Right forelimb (tissue), 1 donor: ENCODE data around the gene ABCC9.
"Not testable (repeated sequence)": the region's sequence is repeated elsewhere in the genome, so short reads cannot be mapped to it uniquely, and the experiment has no call there.

Experiments
- DNase-seq: peaks from one replicate; pipeline ENCODE4 v3.0.0-alpha.2; 2018

ABCC9 gene

DNA sequence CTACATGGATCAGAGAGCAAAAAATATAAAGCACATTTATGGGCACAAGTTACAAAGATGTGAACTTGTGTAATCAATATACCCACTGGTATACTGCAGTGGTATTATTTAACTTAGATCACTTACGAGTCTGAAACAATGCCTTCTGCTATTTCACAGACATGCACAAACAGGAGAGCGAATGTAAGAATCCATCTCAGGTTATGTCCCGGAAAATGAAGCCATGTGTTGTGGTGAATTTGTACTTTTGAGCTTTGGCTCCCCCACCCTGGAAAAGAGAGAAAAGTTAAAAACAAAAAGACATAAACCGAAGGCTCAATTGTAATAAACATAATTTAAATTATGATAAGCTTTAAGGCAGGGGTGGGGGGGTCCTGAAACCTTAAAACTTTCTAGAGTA lies 7.6 kb downstream of the ABCC9 start:
- no peak for DNase-seq

DNA sequence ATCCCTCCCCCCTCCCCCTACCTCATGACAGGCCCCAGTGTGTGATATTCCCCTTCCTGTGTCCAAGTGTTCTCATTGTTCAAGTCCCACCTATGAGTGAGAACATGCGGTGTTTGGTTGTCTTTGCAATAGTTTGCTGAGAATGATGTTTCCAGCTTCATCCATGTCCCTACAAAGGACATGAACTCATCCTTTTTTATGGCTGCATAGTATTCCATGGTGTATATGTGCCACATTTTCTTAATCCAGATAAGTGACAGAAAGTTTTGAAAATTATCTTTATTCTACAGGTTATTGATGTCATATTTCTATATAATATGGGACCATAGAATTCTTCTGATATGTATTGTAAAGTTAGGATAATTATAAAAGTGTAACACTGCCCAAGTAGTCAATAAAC lies 11.3 kb downstream of the ABCC9 start:
- not testable (repeated sequence) for DNase-seq

DNA sequence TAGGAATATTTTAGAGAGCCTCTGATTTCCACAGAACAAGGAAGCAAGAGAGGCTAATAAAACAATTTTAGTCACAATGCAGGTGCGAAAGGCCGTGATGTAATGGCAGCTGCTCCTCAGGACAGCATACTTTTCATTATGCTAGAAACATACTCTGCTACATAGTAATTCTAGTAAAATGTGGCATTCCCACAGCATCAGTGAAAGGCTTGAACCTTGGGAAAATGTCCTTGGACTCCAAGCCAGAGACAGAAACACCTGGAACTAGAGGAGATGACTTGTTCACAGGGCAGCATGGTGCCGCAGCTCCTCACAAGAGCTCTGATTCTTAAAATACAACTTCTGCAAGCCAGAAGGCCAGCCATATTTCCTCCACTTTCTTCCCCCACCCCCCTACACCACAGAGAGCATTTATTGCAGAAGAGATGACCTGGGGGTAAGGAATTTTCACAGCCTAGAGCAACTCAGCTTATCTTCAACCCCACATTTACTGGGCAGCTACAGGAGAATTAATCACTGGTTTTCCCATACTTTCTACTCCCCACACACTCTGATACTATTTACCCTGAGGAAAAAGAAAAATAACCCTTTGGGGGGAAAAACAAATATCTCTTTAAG lies 15.8 kb downstream of the ABCC9 start:
- no peak for DNase-seq

GRCh38 chr12:21921436-21921835 lies 19.8 kb downstream of the ABCC9 start:
- no peak for DNase-seq

DNA sequence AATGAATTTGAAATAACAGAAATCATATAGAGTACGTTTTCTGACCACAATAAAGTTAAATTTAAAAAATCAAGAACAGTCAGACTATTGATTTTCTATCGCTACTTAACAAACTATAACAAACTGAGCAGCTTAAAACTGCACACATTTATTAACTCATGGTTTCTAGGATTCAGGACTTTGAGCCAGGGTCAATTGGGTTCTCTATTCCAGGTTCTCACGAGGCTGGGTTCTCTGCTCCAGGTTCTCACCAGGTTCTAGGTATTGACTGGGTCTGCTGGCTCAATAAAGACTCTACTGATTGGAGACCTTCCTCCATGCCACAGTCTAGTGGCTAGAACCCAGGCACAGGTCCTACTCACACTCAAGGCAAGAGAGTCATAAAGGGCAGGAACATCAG lies 22.8 kb downstream of the ABCC9 start:
- no peak for DNase-seq

GRCh38 chr12:21913823-21914222 lies 27.4 kb downstream of the ABCC9 start:
- no peak for DNase-seq

DNA sequence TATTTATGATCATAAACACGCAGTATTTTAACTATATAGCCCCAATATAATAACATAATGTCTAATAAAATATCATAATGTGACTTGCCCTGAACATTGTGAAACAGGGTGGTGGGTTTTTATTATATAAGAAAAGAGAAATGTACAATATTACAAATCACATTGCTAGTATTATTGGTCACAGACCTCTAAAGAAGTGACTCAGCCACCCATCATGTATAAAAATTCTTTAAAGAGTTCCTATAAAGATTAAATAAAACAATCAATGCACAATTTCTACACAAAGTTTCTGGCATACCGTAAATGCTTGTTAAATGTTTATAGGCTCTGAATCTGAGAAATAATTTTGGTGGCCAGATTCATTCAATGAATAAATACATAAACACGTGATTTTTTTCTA lies 28.9 kb downstream of the ABCC9 start:
- DNase-seq = no peak

- no peak for DNase-seq
Measured at GRCh38 chr12:21911832-21912231, 29.4 kb downstream of the ABCC9 start.

DNA sequence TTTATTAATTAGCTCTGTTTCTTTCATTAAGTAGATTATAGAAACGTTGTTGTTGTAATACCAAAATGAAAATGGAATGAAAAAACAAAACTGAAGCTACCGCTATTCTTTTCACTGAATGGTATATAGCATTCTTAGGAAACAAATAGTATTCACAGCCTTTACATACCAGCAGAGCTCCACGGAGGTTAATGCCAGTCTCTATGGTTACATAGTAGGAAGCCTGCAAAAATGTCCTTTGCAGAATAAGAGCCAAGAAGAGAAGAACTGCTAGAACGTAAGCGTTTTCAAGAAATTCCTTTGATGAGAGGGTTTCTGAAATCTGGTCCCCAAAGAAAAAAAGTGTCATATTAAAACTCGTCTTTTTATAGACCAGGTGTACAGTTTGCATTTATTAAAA lies 30.6 kb downstream of the ABCC9 start:
- DNase-seq = no peak

DNA sequence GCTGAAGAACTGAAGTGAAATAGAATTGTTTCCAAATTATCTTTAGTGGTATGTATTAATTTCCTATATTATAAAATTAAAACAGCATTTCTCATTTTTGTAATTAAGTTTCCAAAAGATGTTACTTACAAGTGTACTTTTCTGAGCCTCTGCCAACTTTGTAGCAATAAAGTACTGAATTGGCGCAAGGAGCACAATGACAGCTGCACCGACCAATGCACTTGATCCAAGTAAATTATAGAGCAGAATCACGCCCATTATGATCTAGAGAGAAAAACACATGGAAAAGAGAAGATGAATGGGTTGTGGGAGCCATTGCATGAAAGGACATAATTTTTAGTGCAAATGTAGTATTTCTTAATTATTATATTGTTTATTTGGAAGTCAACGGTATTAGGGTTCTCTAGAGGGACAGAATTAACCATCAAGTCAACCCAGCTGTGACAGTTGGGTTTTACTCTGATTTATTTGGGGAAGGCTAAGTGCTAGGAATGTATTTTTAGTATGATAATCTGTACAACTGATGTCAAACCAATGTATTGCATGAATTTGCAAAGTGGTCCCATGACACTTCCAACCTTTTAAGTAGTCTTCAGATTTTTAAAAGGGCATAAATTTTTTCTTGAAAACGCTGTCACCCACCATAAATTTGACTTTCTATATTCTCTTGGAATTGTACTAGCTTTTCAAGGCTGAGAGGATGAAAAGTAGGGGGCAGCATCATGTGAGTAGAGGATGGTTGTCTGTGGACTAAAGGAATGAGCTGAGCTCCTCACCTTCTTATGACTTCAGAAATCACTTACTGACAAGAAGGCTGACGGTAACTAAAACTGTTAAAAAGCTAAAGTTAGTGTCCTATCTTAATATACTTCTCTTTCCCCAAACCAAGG lies 33.0 kb downstream of the ABCC9 start:
- DNase-seq = no peak

DNA sequence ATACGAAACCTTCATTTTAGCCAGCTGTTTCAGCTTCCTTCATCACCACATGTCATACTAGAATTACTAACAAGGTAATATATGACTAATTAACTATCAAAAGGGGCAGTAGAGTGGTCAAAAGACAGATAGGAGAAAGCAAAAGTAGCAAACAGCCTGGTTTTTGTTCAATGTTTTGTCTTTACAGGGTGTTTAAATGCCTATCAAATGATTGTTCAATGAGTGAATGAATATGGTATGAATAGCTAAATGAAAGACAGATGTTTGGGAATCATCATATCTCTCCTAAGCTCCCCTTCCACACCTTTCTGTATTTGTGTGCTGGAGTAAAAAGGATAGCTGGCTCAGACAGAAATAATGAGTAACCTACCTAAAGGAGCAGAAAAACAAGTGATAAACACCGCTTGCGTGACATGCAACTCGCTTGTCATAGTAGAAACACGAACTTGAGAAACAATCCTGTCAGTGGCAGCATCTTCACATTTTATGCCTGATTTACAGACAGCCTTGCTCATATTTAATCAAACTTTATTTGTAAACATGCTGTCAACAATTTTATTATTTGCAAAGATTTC lies 34.2 kb downstream of the ABCC9 start:
- no peak for DNase-seq

- DNase-seq = not testable (repeated sequence)
Measured at GRCh38 chr12:21899532-21899931, 41.7 kb downstream of the ABCC9 start.

DNA sequence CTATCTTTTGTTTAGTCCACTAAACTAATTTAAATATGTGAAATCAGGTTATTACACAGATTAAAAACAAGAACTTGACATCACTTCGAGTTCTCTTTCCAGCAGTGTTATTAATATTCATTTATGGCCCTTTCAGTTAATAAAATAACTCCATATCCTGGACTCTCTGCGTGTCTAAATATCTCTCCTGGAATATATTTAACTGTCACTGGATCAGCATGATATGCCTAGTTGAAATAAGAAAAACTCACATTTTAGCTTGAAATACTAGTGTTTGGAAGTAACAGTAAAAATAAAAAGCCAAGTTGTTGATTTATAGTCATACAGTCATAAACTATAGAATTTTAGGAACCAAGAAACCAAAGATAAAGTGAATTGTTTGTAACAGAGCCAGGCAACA lies 45.6 kb downstream of the ABCC9 start:
- no peak for DNase-seq

- no peak for DNase-seq
Measured at GRCh38 chr12:21894792-21895595, 46.2 kb downstream of the ABCC9 start.

DNA sequence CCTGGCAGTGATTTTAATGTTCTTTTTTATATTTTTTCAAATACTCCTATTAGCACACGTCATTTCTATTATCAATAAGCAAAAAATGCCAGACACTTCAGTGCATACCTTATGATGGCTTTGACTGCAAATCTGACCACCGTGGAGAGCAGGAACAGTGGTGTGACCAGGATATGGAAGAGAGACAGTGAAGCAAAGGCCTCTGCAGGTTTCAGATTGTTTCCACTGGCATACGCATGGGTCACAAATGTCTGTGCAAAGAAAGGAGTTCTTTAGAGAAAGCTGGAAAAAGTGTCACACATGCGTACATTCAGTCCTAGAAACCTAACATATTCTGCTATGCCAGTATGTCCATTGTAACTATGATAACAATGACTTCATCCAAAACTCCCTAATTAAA lies 47.3 kb downstream of the ABCC9 start:
- no peak for DNase-seq

DNA sequence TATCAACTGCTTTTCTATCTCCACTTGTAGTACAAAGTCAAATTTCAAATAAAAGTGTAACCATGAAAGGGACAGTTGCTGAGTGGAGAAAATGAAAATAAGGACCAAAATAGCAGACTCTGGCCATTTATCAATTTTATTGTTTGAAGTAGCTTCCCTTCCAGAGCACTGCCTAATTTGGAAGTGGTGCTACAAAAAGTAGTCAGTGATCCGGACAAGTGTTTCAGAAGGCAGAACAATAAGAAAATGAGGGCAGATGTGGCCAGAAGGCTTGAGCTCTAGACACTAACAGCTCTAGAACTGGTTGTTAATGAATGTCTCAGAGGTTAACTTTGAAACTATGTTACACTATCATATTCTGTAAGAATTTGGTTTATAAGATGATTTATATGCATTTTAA lies 48.9 kb downstream of the ABCC9 start:
- no peak for DNase-seq

DNA sequence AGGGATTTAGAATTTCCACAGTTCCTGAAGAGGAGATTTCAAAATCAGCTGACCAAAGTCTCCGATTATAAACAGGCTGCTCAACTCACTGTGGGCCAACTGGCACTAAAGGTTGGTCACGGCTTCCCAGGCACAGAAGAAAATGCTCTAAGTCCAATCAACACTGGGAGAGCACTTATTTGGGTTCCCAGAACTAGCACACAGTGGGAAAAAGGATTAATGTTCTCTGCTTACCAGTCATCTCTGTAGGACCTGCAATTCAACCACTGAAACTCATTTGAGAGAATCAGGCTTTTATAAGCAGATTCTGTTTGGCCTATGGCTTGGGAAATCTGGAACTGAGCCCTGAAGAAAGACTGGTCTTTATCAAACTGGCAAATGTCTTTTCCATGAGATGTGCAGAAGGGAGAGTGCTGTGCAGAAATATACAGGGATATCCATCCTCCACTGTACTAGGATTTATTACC lies 49.4 kb downstream of the ABCC9 start:
- no peak for DNase-seq

GRCh38 chr12:21888276-21888863 lies 52.9 kb downstream of the ABCC9 start:
- DNase-seq = peak; percentile 44

DNA sequence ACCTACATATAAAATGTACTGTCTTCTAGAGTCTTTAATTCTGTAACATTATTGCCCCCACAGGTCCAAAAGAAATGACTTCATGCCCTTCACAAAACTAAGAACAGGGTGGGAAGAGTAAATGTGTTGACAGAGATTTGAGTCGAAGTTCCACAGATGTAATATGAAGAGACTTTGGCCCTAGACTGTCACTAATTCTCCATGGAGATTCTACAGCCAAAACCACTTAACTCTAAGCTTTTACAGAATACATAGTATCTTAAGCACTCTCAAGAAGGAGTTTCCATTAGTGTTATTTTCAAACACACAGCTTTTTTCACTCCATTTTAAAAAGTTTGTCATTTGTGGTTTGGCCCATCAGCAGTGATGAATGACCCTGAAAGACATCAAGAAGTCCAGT lies 56.3 kb downstream of the ABCC9 start:
- DNase-seq = no peak

DNA sequence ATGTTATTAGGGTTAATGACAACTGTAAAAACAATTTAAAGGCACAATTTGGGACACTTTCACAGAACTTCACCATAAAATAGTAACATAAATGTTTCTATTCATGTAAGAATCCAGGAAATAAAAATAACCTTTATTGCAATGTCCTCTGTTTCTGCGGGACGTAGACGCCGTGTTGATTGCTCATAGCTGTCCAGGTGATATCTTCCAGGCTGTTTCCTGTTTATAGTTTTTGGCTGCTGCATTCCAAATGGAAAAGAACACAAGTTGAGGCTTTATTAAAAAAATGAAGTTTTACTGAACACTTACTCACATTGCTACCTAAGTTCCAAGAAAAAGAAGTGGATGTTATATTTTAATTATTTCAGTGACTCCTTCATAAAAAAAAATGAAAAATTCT lies 58.6 kb downstream of the ABCC9 start:
- DNase-seq = no peak

- DNase-seq = peak; percentile 43
Measured at GRCh38 chr12:21881965-21882364, 59.3 kb downstream of the ABCC9 start.

GRCh38 chr12:21879312-21879711 lies 61.9 kb downstream of the ABCC9 start:
- DNase-seq = no peak
